Activated naive CD4-positive, alpha-beta T cell treated with anti-CD3 and anti-CD28 coated beads for 36 hours (primary cell): ENCODE results near the gene GTF2IRD2. TPM values are rescaled to one million over a fixed set of nuclear protein-coding genes. Genes with fewer than 3 reads are reported as not detected.
"Not testable (repeated sequence)": the region's sequence is repeated elsewhere in the genome, so short reads cannot be mapped to it uniquely, and the experiment has no call there.

Experiments used
- CTCF ChIA-PET: fragments of 350-600 bp; sonication (Branson Sonifier 250); formaldehyde crosslinking; loops from one replicate; lab custom pipeline; 2021; ENCODE audit warnings: antibody characterized with exemption; lab: Charles Lee
- DNase-seq: peaks from one replicate; pipeline ENCODE4 v3.0.0-alpha.2; 2020
- H3K27ac Mint-ChIP-seq: one replicate; pipeline ENCODE4 v1.8.0; 2021; ENCODE audit warnings: mild to moderate bottlenecking, mixed read lengths
- H3K27me3 Mint-ChIP-seq: one replicate; pipeline ENCODE4 v1.8.0; 2021; ENCODE audit warnings: low read depth, mixed read lengths
- H3K36me3 Mint-ChIP-seq: one replicate; pipeline ENCODE4 v1.8.0; 2021; ENCODE audit warnings: low read depth, mixed read lengths
- H3K4me1 Mint-ChIP-seq: one replicate; pipeline ENCODE4 v1.8.0; 2021; ENCODE audit warnings: low read depth, mixed read lengths
- H3K4me3 Mint-ChIP-seq: one replicate; pipeline ENCODE4 v1.8.0; 2021; ENCODE audit warnings: mild to moderate bottlenecking, moderate library complexity, mixed read lengths
- H3K9me3 Mint-ChIP-seq: one replicate; pipeline ENCODE4 v1.8.0; 2021; ENCODE audit warnings: mixed read lengths
- intact Hi-C: fragments of 100-400 bp; cut with micrococcal nuclease; formaldehyde crosslinking; loops from one replicate; pipeline ENCODE4 v1.15.1; 2023
- total RNA-seq, 2 experiments: library from RNA; stranded (reverse); gene quantifications; one replicate each; pipeline ENCODE4 v1.2.3, GENCODE V29; 2021

The GTF2IRD2 gene
- total RNA-seq, 2 experiments from 2014 or later, result 2.0 to 2.1 TPM

DNA sequence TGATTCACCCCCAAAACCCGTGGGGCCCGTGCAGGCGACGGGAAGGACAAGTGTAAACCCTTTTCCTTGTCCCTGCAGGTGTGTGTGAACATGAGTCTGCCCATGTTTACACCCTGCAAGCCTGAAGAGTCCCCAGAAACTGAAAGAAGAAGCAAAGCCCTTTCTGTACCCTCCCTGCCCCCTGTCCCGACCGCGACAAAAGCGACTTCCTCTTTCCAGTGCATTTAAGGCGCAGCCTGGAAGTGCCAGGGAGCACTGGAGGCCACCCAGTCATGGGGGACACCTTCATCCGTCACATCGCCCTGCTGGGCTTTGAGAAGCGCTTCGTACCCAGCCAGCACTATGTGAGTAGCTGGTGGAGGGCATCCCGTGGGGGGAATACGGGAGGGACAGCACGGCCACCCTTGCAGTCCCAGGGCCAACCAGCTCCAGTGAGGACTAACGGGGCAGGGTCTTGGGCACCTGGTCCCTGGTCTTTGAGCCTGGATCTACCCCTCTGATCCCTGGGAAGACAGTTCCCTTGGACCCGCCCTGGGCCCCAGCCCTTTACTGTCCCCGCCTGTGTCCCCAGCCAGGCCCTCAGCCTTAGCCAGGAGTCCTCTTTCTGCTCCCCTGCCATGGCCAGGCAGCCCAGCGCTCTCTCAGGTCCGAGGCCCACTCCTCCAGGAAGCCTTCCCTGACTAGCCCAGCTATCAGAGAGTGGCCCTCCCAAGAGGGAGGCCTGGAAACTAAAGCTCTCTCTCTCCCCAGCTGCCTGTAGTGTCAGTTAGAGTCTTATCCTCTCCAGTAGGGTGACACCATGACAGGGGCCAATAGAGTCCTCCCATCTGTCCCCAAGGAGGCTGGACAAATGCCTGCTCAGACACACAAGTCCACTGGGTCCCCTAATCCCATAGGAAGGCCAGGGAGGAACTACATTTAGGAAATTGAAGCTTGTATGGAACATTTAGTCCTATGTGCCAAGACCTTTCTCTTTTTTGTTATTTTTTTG, 77.3 kb downstream of the GTF2IRD2 start, which contains the start of gene NCF1:
Gene NCF1 (plus strand): TSS at position 252 of the 991 bp plus-strand sequence. CDS start 21 bp downstream, at position 273.
- H3K9me3 Mint-ChIP-seq, intact Hi-C loops, DNase-seq, CTCF ChIA-PET, H3K27ac Mint-ChIP-seq, H3K27me3 Mint-ChIP-seq, H3K4me3 Mint-ChIP-seq, H3K4me1 Mint-ChIP-seq, H3K36me3 Mint-ChIP-seq: not testable (repeated sequence)

DNA sequence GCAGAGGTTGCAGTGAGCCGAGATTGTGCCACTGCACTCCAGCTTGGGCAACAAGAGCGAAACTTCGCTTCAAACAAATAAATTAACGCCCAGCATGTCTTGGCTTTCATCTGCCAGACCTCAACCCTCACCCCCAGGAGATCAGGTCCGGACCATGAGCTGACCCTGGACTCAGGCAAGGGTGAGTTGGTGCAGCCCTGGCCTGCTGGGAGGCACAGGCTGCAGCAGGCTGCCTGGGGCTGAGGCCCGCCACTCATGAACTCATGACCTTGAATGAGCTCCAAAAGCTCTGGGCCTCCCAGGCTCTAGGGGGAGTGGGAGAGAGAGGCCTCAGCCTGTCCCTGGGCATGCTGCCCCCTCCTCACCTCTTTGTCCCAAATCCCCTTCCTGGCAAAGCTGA, 79.3 kb downstream of the GTF2IRD2 start:
- CTCF ChIA-PET, H3K27me3 Mint-ChIP-seq, H3K4me1 Mint-ChIP-seq, H3K36me3 Mint-ChIP-seq, H3K4me3 Mint-ChIP-seq, DNase-seq, H3K9me3 Mint-ChIP-seq, intact Hi-C loops, H3K27ac Mint-ChIP-seq: not testable (repeated sequence)

DNA sequence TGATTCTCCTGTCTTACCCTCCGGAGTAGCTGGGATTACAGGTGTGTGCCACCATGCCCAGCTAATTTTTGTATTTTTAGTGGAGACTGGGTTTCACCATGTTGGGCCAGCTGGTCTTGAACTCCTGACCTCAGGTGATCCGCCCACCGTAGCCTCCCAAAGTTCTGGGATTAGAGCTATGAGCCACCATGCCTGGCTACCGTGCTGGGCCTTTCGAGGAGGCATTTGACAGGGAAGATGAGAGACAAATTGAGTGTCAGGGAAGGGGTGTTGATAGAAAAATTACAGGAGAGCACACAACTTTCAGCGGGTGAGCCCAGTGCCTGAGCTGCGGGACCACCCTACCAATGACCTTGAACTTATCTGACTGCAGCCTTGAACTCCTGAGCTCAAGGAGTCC, 81.3 kb downstream of the GTF2IRD2 start:
- H3K4me1 Mint-ChIP-seq, H3K27me3 Mint-ChIP-seq, H3K4me3 Mint-ChIP-seq, H3K27ac Mint-ChIP-seq, DNase-seq, intact Hi-C loops, H3K36me3 Mint-ChIP-seq, CTCF ChIA-PET, H3K9me3 Mint-ChIP-seq: not testable (repeated sequence)

DNA sequence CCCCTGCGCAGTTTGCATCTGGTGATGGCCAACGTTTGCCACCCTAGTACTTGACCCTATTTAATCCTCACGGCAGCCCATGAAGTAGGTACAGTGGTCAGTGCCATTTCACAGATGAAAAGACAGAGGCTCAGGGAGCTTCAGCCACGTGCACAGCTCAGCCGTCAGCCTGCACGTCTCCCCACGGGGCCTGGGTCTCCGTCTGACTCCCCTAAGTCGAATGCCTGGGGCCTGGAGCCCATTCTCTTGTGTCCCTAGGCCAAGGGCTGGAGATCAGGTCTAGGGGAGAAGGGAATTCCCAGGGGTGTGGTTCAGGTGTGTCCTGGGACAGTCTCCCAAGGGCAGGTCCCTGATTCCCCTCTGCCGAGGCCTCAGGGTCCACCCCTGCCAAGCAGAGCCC, 84.4 kb downstream of the GTF2IRD2 start:
- DNase-seq, H3K4me3 Mint-ChIP-seq, H3K27ac Mint-ChIP-seq, H3K36me3 Mint-ChIP-seq, H3K4me1 Mint-ChIP-seq, CTCF ChIA-PET, intact Hi-C loops, H3K27me3 Mint-ChIP-seq, H3K9me3 Mint-ChIP-seq: not testable (repeated sequence)

DNA sequence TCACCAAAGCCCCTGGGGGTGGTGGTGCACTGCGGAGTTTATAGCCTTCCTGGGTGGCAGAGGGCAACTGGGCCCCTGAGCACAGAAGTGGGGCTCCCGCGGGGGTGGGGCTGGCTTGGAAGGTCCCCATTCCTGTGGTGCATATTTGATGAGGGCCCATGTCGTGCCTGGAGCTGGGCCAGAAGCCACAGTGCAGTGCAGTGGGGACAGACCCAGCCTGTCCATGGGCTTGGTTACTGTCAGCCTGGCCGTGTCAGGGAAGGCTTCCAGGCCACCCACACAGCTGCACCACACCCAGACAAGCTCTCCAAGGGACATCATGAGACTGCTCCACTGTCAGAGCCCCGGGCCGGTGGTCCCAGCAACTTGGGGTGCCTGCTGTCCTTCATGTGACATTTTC, 84.9 kb downstream of the GTF2IRD2 start:
- H3K27me3 Mint-ChIP-seq, DNase-seq, intact Hi-C loops, H3K4me1 Mint-ChIP-seq, CTCF ChIA-PET, H3K36me3 Mint-ChIP-seq, H3K4me3 Mint-ChIP-seq, H3K27ac Mint-ChIP-seq, H3K9me3 Mint-ChIP-seq: not testable (repeated sequence)

DNA sequence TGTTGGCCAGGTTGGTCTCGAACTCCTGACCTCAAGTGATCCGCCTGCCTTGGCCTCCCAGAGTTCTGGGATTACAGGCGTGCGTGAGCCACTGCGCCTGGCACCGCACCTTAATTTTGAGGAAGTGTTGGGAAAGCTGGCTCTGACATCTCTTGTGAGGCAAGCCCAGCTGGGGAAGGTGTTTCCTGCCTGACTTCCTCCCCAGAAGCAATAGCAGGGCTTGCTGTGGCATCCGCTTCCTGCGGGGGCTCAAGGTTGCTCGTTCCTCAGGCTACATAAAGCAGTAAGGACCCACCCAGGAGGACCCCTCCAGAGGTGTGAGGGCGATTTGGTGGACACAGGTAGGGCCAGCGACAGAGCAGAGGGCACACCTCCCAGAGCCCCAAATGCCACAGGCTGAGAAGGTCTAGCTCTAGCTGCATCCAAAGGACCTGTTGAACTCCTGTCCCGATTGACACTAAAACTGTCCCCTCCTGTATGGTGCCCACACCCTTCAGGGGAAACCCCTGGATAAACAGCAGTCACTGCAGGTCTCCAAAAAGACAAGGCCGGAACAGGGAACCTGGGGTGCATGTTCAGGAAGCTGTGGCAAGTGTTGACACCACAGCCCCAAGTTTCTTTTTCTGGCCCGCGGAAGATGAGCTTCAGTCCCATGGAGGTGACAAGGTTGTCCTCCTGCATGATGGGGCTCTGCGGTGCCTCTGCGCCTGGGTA, 86.0 kb downstream of the GTF2IRD2 start:
- DNase-seq, CTCF ChIA-PET, intact Hi-C loops, H3K4me1 Mint-ChIP-seq, H3K36me3 Mint-ChIP-seq, H3K27ac Mint-ChIP-seq, H3K9me3 Mint-ChIP-seq, H3K4me3 Mint-ChIP-seq, H3K27me3 Mint-ChIP-seq: not testable (repeated sequence)

DNA sequence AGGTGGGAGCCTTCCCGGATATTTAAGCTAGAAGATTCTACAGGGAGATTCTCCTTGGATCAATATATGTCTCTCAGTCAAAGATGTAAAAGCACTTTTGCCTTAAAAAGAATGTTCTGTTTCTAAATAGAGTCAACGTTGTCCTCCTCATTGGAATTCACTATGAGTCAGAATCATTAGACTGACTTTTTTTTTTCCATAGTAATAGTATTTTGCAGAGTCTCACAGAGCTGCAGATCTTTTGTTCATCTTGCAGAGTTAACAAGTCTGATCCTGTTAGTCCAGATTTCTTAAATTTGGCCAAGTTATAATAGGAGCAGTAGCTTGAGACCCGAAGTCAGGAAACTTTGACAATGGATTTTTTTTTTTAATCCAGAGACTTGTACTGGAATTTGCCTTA, 92.4 kb downstream of the GTF2IRD2 start:
- CTCF ChIA-PET, intact Hi-C loops, H3K27ac Mint-ChIP-seq, H3K4me3 Mint-ChIP-seq, H3K4me1 Mint-ChIP-seq, H3K27me3 Mint-ChIP-seq, DNase-seq, H3K9me3 Mint-ChIP-seq, H3K36me3 Mint-ChIP-seq: not testable (repeated sequence)

DNA sequence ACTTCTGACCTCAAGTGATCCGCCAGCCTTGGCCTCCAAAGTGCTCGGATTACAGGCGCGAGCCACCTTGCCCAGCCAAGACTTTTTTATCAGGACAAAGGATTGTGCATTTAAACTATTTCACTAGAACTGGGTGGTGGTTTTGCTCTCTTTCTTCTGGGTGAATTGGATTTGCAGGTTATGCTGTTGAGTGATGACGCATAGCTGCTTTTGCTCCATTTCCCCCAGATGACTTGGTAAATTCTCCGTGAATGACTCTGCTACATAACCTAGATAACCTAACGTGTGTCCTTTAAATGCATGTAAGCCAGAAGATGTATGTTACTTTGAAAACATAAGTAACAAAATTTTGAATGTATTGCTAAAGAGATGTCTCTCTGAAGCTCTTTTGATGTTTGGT, 93.1 kb downstream of the GTF2IRD2 start:
- DNase-seq, H3K4me3 Mint-ChIP-seq, H3K27ac Mint-ChIP-seq, CTCF ChIA-PET, H3K9me3 Mint-ChIP-seq, intact Hi-C loops, H3K27me3 Mint-ChIP-seq, H3K4me1 Mint-ChIP-seq, H3K36me3 Mint-ChIP-seq: not testable (repeated sequence)

DNA sequence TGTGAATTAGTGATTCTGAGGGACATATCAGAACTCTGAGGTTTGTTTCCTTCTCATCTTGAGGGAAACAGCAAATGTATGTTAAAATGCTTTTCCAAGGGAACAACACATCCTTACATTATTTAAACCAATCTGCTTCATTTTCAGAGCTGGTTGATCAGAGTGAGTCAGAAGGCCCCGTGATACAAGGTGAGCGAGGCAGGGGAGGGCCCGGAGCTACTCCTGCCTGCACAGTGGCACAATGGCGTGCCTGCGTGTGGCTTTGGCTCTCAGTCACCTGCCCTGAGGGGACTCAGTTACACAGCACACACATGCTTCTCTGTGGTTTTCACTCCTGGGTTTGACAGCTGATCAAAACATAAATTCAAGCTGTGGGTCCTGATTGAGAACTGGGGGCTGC, 94.7 kb downstream of the GTF2IRD2 start:
- H3K4me3 Mint-ChIP-seq, DNase-seq, H3K9me3 Mint-ChIP-seq, H3K27ac Mint-ChIP-seq, CTCF ChIA-PET, intact Hi-C loops, H3K27me3 Mint-ChIP-seq, H3K4me1 Mint-ChIP-seq, H3K36me3 Mint-ChIP-seq: not testable (repeated sequence)

DNA sequence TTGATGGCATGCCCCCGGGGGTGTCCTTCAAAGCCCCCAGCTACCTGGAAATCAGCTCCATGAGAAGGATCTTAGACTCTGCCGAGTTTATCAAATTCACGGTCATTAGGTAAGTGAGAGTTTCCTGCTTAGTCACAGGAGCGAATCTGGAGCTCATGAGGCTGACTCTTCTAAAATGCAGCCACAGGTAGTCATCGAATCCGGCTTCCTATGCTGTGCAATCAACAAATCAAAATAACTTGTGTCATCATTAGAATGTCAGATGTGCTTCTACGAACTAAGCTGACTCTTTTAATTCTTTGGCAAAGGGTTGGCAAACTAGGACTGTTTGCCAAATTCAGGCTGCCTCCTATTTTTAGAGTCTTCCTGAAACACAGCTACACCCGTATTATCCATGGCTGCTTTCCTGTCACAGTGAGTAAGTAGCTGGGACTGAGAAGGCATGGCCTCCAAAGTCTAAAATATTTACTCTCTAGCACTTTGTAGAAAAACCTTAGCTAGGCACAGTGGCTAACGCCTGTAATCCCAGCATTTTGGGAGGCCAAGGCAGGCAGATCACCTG, 97.4 kb downstream of the GTF2IRD2 start:
- CTCF ChIA-PET, H3K36me3 Mint-ChIP-seq, H3K4me3 Mint-ChIP-seq, H3K9me3 Mint-ChIP-seq, DNase-seq, H3K27me3 Mint-ChIP-seq, intact Hi-C loops, H3K4me1 Mint-ChIP-seq, H3K27ac Mint-ChIP-seq: not testable (repeated sequence)
